Measurements from ENCODE around the gene CHRNE.

GRCh38 chr17:4913994-4914393, 11.1 kb upstream of the CHRNE start:
- TF ChIP-seq CTCF (optimal IDR thresholded peaks at IDR 0.05 in 1 of 3, IDR thresholded peaks at IDR 0.05 in 1 of 3, conservative IDR thresholded peaks at IDR 0.05 in 1 of 3; ENCODE audit: extremely low read depth in 1 of 3, insufficient read depth in 2 of 3, low read length in 3 of 3), result no peak
- no peak for TF ChIP-seq EZH2 (IDR thresholded peaks at IDR 0.05; ENCODE audit: low read length)

Data from keratinocyte (primary cell).